ENCODE results near the gene COX5A.

DNA sequence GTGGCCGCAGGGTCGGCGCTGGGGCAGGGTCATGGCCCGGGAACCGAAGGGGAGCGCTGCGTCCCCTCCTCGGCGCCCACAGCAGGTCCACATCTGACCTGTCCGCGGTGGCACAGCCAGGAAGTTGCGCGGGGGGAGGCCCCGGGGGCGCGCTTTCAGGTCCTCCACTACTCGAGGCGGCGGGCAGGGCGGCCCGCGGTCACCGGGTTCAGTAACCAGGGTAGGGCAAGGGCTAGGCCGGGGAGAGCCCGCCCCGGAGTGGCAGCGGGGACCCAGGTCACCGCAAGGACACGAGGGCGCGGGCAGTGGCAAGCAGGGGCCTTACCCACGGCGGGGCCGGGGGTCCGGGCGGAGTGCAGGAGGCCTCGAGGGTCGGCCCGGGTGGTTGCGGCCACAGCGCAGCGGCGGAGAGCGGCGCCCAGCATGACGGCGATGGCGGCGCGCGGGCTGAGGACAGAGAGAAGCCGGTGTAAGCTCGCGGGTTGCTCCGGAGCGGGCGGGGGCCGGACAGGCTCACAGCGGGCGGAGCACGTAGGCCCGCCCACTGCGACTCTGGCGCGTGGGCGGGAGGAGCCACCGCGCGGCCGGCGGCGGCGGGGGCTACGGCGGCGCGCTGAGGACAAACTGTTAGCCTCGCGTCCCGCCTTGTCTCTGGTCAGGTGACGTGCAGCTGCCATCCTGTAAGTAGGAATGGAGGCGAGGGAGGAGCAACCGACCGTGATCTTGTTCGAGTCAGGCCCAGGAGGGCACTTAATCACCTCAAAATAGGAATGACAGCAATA lies at the start of gene COX5A:
- TF ChIP-seq, protein P1, sequence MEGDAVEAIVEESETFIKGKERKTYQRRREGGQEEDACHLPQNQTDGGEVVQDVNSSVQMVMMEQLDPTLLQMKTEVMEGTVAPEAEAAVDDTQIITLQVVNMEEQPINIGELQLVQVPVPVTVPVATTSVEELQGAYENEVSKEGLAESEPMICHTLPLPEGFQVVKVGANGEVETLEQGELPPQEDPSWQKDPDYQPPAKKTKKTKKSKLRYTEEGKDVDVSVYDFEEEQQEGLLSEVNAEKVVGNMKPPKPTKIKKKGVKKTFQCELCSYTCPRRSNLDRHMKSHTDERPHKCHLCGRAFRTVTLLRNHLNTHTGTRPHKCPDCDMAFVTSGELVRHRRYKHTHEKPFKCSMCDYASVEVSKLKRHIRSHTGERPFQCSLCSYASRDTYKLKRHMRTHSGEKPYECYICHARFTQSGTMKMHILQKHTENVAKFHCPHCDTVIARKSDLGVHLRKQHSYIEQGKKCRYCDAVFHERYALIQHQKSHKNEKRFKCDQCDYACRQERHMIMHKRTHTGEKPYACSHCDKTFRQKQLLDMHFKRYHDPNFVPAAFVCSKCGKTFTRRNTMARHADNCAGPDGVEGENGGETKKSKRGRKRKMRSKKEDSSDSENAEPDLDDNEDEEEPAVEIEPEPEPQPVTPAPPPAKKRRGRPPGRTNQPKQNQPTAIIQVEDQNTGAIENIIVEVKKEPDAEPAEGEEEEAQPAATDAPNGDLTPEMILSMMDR (conservative IDR thresholded peaks at IDR 0.05 in 1 of 2, IDR thresholded peaks at IDR 0.05 in 1 of 2; ENCODE audit: low read depth in 1 of 2, low read length in 2 of 2) = no peak
- TF ChIP-seq EZH2 (IDR thresholded peaks at IDR 0.05; ENCODE audit: low read length, missing control alignments) = no peak

All from fibroblast of lung (primary cell).